ENCODE results near the gene MATN3. TPM values are rescaled to one million over a fixed set of nuclear protein-coding genes. Genes with fewer than 3 reads are reported as not detected.

MATN3 gene
- total RNA-seq, 1 donor from 2014 or later = 0.22 TPM

DNA sequence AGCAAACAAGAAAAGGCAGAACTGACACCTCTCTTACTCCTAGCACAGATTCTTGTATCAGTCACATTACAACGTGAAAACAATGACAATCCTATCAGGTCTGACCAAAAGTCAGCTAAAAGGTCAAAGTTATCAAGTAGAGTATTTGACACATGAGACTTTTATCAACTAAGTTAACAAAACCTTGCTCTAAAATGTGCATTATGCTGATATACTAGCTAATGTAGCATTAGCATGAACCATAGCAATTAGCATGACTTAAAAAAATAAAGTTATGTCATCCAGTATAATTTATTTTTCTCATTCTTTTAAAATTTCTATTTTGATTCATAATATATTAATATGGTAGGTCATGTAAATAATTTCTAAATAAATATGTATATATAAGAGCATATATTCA lies 69.3 kb downstream of the MATN3 start:
- no peaks in the 10 kb centered on the region for H3K9me3 ChIP-seq (replicated peaks)
- intact Hi-C loops (cut with micrococcal nuclease) = no loop called here
- no peak overlapping the region for H3K4me3 ChIP-seq
- TF ChIP-seq, protein P1, sequence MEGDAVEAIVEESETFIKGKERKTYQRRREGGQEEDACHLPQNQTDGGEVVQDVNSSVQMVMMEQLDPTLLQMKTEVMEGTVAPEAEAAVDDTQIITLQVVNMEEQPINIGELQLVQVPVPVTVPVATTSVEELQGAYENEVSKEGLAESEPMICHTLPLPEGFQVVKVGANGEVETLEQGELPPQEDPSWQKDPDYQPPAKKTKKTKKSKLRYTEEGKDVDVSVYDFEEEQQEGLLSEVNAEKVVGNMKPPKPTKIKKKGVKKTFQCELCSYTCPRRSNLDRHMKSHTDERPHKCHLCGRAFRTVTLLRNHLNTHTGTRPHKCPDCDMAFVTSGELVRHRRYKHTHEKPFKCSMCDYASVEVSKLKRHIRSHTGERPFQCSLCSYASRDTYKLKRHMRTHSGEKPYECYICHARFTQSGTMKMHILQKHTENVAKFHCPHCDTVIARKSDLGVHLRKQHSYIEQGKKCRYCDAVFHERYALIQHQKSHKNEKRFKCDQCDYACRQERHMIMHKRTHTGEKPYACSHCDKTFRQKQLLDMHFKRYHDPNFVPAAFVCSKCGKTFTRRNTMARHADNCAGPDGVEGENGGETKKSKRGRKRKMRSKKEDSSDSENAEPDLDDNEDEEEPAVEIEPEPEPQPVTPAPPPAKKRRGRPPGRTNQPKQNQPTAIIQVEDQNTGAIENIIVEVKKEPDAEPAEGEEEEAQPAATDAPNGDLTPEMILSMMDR (IDR thresholded peaks at IDR 0.05; ENCODE audit: borderline replicate concordance) = no peak
- H3K27me3 ChIP-seq (ENCODE audit: low read depth) = no peaks in the 10 kb centered on the region
- peaks cover 10% of the 10 kb centered on the region for H3K4me1 ChIP-seq
- DNase-seq = no peak
- peaks cover under 1% of the 10 kb centered on the region for H3K36me3 ChIP-seq
- no peak overlapping the region for H3K27ac ChIP-seq (replicated peaks)

DNA sequence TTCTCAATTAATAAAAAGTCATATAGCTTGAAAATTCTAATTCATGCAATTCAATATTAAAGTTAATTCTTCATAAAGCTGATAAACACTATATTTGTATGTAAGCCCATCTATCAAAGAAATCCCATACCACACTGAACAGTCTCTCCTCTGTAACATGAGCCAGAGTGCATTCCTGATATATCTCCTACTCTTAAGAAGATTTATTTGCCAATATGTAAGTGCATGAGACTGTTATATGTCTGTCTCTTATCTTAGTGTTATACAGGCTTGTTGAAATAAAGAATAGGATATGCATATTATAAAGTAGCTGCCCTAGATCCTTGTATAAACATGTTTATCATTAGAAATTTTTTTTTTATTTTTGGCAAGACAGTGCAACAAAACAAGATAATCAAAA lies 70.3 kb downstream of the MATN3 start:
- TF ChIP-seq, protein P1 (IDR thresholded peaks at IDR 0.05; ENCODE audit: borderline replicate concordance) = no peak
- Histone ChIP-seq H3K36me3 (peaks cover 9% of the 10 kb centered on the region), H3K27ac (replicated peaks) (no peak overlapping the region), H3K9me3 (replicated peaks) (no peaks in the 10 kb centered on the region), H3K4me3 (no peak overlapping the region), H3K4me1 (peaks cover 10% of the 10 kb centered on the region), H3K27me3 (ENCODE audit: low read depth) (no peaks in the 10 kb centered on the region)
- DNase-seq = no peak
- intact Hi-C loops (cut with micrococcal nuclease) = no loop called here

Other genes with a start within 250 kb of the MATN3 start
- gene TTC32, start 110.7 kb downstream of the MATN3 start, total RNA-seq = 4.9 TPM
- gene WDR35, start 22.6 kb downstream of the MATN3 start, total RNA-seq = 4.8 TPM
- 201 TPM for gene LAPTM4A, start 39.0 kb upstream of the MATN3 start, total RNA-seq
- gene SDC1, start 212.5 kb upstream of the MATN3 start, total RNA-seq = 0.41 TPM

Measured in left ventricle myocardium inferior (tissue), 1 donor.